HepG2 (cell line): ENCODE data around the gene C16orf87. TPM values are rescaled to one million over a fixed set of nuclear protein-coding genes. Genes with fewer than 3 reads are reported as not detected.

ENCODE experiments used
- ATF7-NPFF ChIP-seq: sonication (generic); formaldehyde crosslinking; IDR thresholded peaks from 2 replicates; pipeline ENCODE4 v1.8.1; 2023; ENCODE audit warnings: mild to moderate bottlenecking, low read depth, missing genetic modification reagents, moderate library complexity
- GABPA ChIP-seq, 2 experiments: IDR thresholded peaks; 2 replicates each; pipeline ENCODE4 v1.6.1; 2011 to 2016; ENCODE audit warnings: low read depth in 2 of 2, low read length in 1 of 2, missing biosample characterization in 1 of 2, missing genetic modification characterization in 1 of 2
- MAX ChIP-seq: IDR thresholded peaks from 2 replicates; pipeline ENCODE4 v1.6.1; 2012; ENCODE audit warnings: inconsistent platforms
- SALL1 ChIP-seq: sonication (generic); formaldehyde crosslinking; IDR thresholded peaks from 2 replicates; pipeline ENCODE4 v1.8.0; 2022; ENCODE audit warnings: mild to moderate bottlenecking, missing genetic modification reagents
- ZFP36L2 ChIP-seq: sonication (generic); formaldehyde crosslinking; IDR thresholded peaks from 2 replicates; pipeline ENCODE4 v1.4.0; 2020; ENCODE audit warnings: missing genetic modification reagents
- ZNF207 ChIP-seq: fragments of 450-650 bp; IDR thresholded peaks from 2 replicates; pipeline ENCODE4 v1.6.1; 2016; ENCODE audit warnings: antibody characterized with exemption, borderline replicate concordance
- ZNF451 ChIP-seq: sonication (generic); formaldehyde crosslinking; IDR thresholded peaks from 2 replicates; pipeline ENCODE4 v1.5.0; 2020; ENCODE audit warnings: mild to moderate bottlenecking, missing genetic modification reagents
- ZNF598 ChIP-seq: sonication (generic); formaldehyde crosslinking; IDR thresholded peaks from 2 replicates; pipeline ENCODE4 v1.5.1; 2020; ENCODE audit warnings: mild to moderate bottlenecking, missing genetic modification reagents, borderline replicate concordance
- ZNF619 ChIP-seq: sonication (generic); formaldehyde crosslinking; IDR thresholded peaks from 2 replicates; pipeline ENCODE4 v1.4.0; 2020; ENCODE audit warnings: mild to moderate bottlenecking, missing genetic modification reagents
- ZSCAN25 ChIP-seq: sonication (generic); formaldehyde crosslinking; IDR thresholded peaks from 2 replicates; pipeline ENCODE4 v1.8.0; 2022; ENCODE audit warnings: mild to moderate bottlenecking, missing genetic modification reagents
- polyA plus RNA-seq, 8 experiments: library from polyadenylated mRNA; depleted of rRNA in 3 of 8; stranded (reverse) in 7 of 8; unstranded in 1 of 8; fragments of >200 nt; fragmentation: Illumina TruSeq in 4 of 8; extraction: Trizol in 4 of 8; gene quantifications; 2 replicates each; pipeline versions ENCODE4 v1.2.1 to v1.2.3, GENCODE V29; 2011 to 2016; ENCODE audit warnings: low read depth in 4 of 8, missing spikeins in 1 of 8, mixed read lengths in 1 of 8; ENCODE audit not compliant: insufficient read depth in 1 of 8
- total RNA-seq, 5 experiments: library from RNA; depleted of rRNA; stranded (reverse); fragments of >200 nt; fragmentation: Illumina TruSeq; extraction: Trizol; gene quantifications; 2 replicates each; pipeline ENCODE4 v1.2.3, GENCODE V29; 2016; ENCODE audit warnings: low read depth in 1 of 5
- TF ChIP-seq, protein P1 (sequence below): sonication (generic); formaldehyde crosslinking; IDR thresholded peaks from 2 replicates; pipeline ENCODE4 v1.4.0; 2020; ENCODE audit warnings: mild to moderate bottlenecking, missing genetic modification reagents
- TF ChIP-seq, protein P2 (sequence below): sonication (generic); formaldehyde crosslinking; IDR thresholded peaks from 2 replicates; pipeline ENCODE4 v1.4.0; 2020; ENCODE audit warnings: missing genetic modification reagents
- TF ChIP-seq, protein P3 (sequence below): sonication (generic); formaldehyde crosslinking; IDR thresholded peaks from 2 replicates; pipeline ENCODE4 v1.8.0; 2022; ENCODE audit warnings: mild to moderate bottlenecking, missing genetic modification reagents, borderline replicate concordance
- TF ChIP-seq, protein P4 (sequence below): sonication (generic); formaldehyde crosslinking; IDR thresholded peaks from 2 replicates; pipeline ENCODE4 v1.4.0; 2020; ENCODE audit warnings: mild to moderate bottlenecking, low read depth, missing genetic modification reagents
- TF ChIP-seq, protein P5 (sequence below): sonication (generic); formaldehyde crosslinking; IDR thresholded peaks from 2 replicates; pipeline ENCODE4 v1.4.0; 2020; ENCODE audit warnings: missing genetic modification reagents
- TF ChIP-seq, protein P6 (sequence below): sonication (generic); formaldehyde crosslinking; IDR thresholded peaks from 2 replicates; pipeline ENCODE4 v1.5.1; 2020; ENCODE audit warnings: missing genetic modification reagents, mild to moderate bottlenecking, borderline replicate concordance

C16orf87 gene
- total and polyA plus RNA-seq, 2 of the 13 experiments (the other 11 are each of a cell fraction or from before 2014, with no cell fraction given): 8.6 to 19.5 TPM

DNA sequence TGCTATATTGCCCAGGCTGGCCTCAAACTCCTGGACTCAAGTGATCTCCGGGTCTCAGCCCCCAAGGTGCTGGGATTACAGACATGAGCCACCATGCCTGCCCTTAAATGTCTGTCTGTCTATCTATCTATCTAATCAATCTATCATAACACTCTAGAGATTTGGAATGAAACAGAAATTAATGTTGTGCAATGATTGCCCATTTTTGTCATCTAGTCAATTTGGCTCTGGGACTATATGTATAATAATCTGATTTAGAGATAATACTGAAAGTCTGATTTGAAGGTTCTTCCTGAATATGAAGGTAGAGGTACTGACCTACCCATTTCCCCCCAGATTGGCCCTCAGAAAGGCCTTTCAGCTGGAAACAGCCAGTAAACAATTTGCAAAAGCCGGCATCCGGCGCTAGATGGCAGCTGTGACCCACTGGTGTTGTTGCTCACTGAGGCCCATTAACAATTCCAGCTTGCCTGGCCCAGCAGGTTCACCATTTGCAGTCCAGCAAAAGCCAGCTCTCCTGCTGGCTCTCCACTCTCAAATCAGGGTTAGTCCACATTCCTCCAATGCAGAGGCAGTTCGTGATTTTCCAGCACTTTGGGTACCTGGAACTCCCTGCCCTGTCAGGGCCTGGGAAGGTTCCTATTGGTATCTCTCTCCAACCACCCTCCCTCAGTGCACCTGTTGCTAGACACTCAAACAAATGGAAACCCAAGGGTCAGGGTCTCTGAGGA, 22.9 kb upstream of the C16orf87 start (continued):
- TF ChIP-seq, protein P1, sequence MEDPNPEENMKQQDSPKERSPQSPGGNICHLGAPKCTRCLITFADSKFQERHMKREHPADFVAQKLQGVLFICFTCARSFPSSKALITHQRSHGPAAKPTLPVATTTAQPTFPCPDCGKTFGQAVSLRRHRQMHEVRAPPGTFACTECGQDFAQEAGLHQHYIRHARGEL (CRISPR knock-in tag): no peak
- TF ChIP-seq SALL1 (CRISPR knock-in tag) (peak; percentile 84), ZFP36L2 (CRISPR knock-in tag) (no peak), ZSCAN25 (peak; percentile 32; the same call in 1 of the 2 replicates), ZNF619 (CRISPR knock-in tag) (0 out of 2 replicates have a peak, but pooled peaks have one; percentile 52), GABPA (IDR thresholded peaks at IDR 0.05; ENCODE audit: low read depth, low read length) (no peak), GABPA (CRISPR knock-in tag; IDR thresholded peaks at IDR 0.05; ENCODE audit: low read depth) (no peak), ZNF207 (no peak), ZNF451 (CRISPR knock-in tag) (no peak), ATF7-NPFF (CRISPR knock-in tag) (no peak), ZNF598 (CRISPR knock-in tag) (peak; percentile 95; the same call in 1 of the 2 replicates), MAX (peak; percentile 10; the same call in 1 of the 2 replicates)
- TF ChIP-seq, protein P2, sequence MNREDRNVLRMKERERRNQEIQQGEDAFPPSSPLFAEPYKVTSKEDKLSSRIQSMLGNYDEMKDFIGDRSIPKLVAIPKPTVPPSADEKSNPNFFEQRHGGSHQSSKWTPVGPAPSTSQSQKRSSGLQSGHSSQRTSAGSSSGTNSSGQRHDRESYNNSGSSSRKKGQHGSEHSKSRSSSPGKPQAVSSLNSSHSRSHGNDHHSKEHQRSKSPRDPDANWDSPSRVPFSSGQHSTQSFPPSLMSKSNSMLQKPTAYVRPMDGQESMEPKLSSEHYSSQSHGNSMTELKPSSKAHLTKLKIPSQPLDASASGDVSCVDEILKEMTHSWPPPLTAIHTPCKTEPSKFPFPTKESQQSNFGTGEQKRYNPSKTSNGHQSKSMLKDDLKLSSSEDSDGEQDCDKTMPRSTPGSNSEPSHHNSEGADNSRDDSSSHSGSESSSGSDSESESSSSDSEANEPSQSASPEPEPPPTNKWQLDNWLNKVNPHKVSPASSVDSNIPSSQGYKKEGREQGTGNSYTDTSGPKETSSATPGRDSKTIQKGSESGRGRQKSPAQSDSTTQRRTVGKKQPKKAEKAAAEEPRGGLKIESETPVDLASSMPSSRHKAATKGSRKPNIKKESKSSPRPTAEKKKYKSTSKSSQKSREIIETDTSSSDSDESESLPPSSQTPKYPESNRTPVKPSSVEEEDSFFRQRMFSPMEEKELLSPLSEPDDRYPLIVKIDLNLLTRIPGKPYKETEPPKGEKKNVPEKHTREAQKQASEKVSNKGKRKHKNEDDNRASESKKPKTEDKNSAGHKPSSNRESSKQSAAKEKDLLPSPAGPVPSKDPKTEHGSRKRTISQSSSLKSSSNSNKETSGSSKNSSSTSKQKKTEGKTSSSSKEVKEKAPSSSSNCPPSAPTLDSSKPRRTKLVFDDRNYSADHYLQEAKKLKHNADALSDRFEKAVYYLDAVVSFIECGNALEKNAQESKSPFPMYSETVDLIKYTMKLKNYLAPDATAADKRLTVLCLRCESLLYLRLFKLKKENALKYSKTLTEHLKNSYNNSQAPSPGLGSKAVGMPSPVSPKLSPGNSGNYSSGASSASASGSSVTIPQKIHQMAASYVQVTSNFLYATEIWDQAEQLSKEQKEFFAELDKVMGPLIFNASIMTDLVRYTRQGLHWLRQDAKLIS (CRISPR knock-in tag): no peak
- TF ChIP-seq, protein P3, sequence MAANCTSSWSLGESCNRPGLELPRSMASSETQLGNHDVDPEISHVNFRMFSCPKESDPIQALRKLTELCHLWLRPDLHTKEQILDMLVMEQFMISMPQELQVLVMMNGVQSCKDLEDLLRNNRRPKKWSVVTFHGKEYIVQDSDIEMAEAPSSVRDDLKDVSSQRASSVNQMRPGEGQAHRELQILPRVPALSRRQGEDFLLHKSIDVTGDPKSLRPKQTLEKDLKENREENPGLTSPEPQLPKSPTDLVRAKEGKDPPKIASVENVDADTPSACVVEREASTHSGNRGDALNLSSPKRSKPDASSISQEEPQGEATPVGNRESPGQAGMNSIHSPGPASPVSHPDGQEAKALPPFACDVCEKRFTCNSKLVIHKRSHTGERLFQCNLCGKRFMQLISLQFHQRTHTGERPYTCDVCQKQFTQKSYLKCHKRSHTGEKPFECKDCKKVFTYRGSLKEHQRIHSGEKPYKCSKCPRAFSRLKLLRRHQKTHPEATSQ (CRISPR knock-in tag): no peak
- TF ChIP-seq, protein P4, sequence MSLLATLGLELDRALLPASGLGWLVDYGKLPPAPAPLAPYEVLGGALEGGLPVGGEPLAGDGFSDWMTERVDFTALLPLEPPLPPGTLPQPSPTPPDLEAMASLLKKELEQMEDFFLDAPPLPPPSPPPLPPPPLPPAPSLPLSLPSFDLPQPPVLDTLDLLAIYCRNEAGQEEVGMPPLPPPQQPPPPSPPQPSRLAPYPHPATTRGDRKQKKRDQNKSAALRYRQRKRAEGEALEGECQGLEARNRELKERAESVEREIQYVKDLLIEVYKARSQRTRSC (CRISPR knock-in tag): no peak
- TF ChIP-seq, protein P5, sequence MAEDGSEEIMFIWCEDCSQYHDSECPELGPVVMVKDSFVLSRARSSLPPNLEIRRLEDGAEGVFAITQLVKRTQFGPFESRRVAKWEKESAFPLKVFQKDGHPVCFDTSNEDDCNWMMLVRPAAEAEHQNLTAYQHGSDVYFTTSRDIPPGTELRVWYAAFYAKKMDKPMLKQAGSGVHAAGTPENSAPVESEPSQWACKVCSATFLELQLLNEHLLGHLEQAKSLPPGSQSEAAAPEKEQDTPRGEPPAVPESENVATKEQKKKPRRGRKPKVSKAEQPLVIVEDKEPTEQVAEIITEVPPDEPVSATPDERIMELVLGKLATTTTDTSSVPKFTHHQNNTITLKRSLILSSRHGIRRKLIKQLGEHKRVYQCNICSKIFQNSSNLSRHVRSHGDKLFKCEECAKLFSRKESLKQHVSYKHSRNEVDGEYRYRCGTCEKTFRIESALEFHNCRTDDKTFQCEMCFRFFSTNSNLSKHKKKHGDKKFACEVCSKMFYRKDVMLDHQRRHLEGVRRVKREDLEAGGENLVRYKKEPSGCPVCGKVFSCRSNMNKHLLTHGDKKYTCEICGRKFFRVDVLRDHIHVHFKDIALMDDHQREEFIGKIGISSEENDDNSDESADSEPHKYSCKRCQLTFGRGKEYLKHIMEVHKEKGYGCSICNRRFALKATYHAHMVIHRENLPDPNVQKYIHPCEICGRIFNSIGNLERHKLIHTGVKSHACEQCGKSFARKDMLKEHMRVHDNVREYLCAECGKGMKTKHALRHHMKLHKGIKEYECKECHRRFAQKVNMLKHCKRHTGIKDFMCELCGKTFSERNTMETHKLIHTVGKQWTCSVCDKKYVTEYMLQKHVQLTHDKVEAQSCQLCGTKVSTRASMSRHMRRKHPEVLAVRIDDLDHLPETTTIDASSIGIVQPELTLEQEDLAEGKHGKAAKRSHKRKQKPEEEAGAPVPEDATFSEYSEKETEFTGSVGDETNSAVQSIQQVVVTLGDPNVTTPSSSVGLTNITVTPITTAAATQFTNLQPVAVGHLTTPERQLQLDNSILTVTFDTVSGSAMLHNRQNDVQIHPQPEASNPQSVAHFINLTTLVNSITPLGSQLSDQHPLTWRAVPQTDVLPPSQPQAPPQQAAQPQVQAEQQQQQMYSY (CRISPR knock-in tag): no peak
- TF ChIP-seq, protein P6, sequence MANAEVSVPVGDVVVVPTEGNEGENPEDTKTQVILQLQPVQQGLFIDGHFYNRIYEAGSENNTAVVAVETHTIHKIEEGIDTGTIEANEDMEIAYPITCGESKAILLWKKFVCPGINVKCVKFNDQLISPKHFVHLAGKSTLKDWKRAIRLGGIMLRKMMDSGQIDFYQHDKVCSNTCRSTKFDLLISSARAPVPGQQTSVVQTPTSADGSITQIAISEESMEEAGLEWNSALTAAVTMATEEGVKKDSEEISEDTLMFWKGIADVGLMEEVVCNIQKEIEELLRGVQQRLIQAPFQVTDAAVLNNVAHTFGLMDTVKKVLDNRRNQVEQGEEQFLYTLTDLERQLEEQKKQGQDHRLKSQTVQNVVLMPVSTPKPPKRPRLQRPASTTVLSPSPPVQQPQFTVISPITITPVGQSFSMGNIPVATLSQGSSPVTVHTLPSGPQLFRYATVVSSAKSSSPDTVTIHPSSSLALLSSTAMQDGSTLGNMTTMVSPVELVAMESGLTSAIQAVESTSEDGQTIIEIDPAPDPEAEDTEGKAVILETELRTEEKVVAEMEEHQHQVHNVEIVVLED (CRISPR knock-in tag): peak; percentile 50; the same call in 1 of the 2 replicates
